IgD-negative memory B cell (primary cell): ENCODE results near the gene WDR20. TPM values are rescaled to one million over a fixed set of nuclear protein-coding genes. Genes with fewer than 3 reads are reported as not detected.
A peak's percentile ranks its signal among the peaks of the same experiment; 100 is the strongest.
"Not testable (repeated sequence)": the region's sequence is repeated elsewhere in the genome, so short reads cannot be mapped to it uniquely, and the experiment has no call there.

ENCODE experiments used
- H3K27ac Mint-ChIP-seq, 3 donors: one replicate each; pipeline ENCODE4 v1.8.0; 2020 to 2022; ENCODE audit warnings: mild to moderate bottlenecking in 3 of 3, mixed read lengths in 3 of 3, moderate library complexity in 1 of 3
- H3K27me3 Mint-ChIP-seq: one replicate; pipeline ENCODE4 v1.8.0; 2021; ENCODE audit warnings: mixed read lengths
- H3K36me3 Mint-ChIP-seq: one replicate; pipeline ENCODE4 v1.8.0; 2020; ENCODE audit warnings: mild to moderate bottlenecking, mixed read lengths
- H3K4me1 Mint-ChIP-seq, 3 donors: one replicate each; pipeline ENCODE4 v1.8.0; 2020 to 2022; ENCODE audit warnings: mixed read lengths in 3 of 3, mild to moderate bottlenecking in 1 of 3
- H3K4me3 Mint-ChIP-seq, 4 donors: one replicate each; pipeline ENCODE4 v1.8.0; 2020 to 2022; ENCODE audit warnings: mild to moderate bottlenecking in 4 of 4, mixed read lengths in 4 of 4, moderate library complexity in 3 of 4
- H3K9me3 Mint-ChIP-seq, 3 donors: one replicate each; pipeline ENCODE4 v1.8.0; 2020 to 2021; ENCODE audit warnings: mixed read lengths in 3 of 3, mild to moderate bottlenecking in 1 of 3
- polyA plus RNA-seq: library from polyadenylated mRNA; unstranded; fragments of 300-500 nt; fragmentation: Illumina TruSeq; gene quantifications from one replicate; pipeline ENCODE4 v1.2.3, GENCODE V29; 2021

The WDR20 gene, protein sequence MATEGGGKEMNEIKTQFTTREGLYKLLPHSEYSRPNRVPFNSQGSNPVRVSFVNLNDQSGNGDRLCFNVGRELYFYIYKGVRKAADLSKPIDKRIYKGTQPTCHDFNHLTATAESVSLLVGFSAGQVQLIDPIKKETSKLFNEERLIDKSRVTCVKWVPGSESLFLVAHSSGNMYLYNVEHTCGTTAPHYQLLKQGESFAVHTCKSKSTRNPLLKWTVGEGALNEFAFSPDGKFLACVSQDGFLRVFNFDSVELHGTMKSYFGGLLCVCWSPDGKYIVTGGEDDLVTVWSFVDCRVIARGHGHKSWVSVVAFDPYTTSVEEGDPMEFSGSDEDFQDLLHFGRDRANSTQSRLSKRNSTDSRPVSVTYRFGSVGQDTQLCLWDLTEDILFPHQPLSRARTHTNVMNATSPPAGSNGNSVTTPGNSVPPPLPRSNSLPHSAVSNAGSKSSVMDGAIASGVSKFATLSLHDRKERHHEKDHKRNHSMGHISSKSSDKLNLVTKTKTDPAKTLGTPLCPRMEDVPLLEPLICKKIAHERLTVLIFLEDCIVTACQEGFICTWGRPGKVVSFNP
- polyA plus RNA-seq = 14.9 TPM

DNA sequence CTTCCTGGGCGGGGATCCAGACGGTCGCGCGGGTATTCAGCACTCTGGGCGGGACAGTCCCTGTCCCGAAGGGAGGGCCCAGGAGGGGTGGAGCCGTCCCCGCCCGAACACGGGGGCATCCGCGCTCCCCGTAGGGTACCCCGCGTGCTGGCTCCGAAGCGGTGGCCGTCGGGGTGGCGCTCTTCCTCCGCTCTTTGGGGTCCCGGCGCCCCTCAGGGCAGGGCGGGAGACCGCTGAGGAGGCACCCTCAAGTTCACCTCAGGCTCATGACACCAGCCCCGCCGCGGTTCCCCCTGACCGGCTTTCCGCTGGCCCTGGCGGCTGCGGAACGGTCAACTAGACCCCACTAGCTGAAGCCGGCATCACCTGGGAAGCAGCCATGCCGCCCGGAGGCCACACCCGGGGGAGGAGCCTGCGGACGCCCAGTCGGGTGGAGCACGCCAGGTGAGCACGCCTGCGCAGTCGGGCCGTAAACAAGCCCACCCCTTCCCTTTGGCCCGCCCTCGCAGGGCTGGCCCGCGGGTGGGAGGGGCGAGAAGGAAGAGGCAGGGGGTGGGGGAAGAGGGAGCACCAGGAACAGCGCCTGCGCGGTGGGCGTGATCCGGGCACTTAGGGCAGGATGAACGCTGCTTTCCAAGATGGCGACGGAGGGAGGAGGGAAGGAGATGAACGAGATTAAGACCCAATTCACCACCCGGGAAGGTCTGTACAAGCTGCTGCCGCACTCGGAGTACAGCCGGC lies at the start of gene WDR20:
TSS of gene WDR20 (plus strand) at position 612 of the 741 bp plus-strand sequence. CDS start at position 639, 27 bp downstream.
- Mint-ChIP-seq H3K4me3 (peak within 1 kb of the TSS; percentile 94 to 100 (median 98)), H3K9me3 (no peaks in the 10 kb centered on the region), H3K27me3 (no peaks in the 10 kb centered on the region), H3K36me3 (peaks cover 3% of the 10 kb centered on the region), H3K27ac (peak within 1 kb of the TSS; percentile 85 to 99 (median 98)), H3K4me1 (peaks cover 17 to 19% (median 17%) of the 10 kb centered on the region in 3 donors)

DNA sequence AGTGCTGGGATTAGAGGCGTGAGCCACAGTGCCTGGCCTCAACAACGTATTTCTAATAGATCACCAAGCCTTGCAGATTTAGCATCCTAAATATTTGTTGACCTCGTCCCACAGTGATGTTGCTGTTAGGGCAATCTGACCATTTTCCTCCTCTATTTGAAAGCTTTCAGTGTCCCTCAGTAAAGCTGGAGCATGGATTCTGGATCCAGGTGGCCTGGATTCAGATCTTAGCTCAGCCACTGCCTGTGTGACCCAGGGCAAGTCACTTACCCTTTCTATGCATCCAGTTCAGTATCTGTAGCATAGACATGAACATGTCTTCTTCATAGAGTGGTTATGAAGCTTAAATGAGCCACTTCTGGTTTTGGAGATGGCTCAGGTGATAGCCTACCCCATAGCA lies 49.0 kb upstream of the WDR20 start:
- H3K4me3 Mint-ChIP-seq = peak overlapping the region in 2 of 4 donors; percentile 57 to 93
- peak overlapping the region in 1 of 3 donors; percentile 93 for H3K27ac Mint-ChIP-seq
- H3K4me1 Mint-ChIP-seq = peaks cover 12 to 28% (median 19%) of the 10 kb centered on the region in 3 donors
- no peaks in the 10 kb centered on the region for H3K36me3 Mint-ChIP-seq
- no peaks in the 10 kb centered on the region for H3K9me3 Mint-ChIP-seq
- H3K27me3 Mint-ChIP-seq = no peaks in the 10 kb centered on the region

DNA sequence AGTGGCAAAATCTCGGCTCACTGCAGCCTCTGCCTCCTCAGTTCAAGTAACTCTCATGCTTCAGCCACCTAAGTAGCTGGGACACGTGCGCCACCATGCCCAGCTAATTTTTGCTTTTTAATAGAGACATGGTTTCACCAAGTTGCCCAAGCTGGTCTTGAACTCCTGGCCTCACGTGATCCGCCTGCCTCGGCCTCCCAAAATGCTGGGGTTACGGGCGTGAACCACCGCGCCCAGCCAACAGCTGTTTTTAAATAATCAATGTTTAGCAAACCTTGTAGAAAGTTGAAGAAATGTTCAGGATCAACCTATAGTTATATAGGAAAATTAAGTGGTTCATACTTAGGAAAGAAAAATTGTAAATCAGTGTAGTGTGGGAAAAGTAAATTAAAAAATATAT lies 46.9 kb upstream of the WDR20 start:
- peak overlapping the region in 1 of 3 donors; percentile 30 for H3K27ac Mint-ChIP-seq
- H3K9me3 Mint-ChIP-seq = no peaks in the 10 kb centered on the region
- H3K36me3 Mint-ChIP-seq = no peaks in the 10 kb centered on the region
- no peaks in the 10 kb centered on the region for H3K27me3 Mint-ChIP-seq
- H3K4me3 Mint-ChIP-seq = no peak overlapping the region
- peaks cover 11 to 26% (median 16%) of the 10 kb centered on the region in 3 donors for H3K4me1 Mint-ChIP-seq

DNA sequence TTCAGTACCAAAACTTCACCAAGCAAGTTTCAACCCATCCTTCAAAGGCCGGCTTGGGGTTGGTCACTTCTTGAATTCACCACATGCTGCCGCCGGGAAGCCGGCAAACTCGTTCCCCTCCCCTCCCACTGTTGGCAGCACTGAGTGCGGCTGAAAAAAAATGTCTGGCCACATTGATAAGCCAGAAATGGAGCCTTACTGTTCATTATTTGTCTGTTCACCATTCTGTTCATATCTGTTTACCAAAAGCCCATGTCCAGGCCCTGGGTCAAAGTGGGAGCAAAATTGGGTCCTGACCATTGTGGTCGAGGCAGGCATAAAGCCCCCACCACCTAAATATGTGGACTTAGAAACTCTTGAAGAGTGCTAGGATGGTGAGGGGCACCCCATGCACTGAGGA lies 45.6 kb upstream of the WDR20 start:
- no peaks in the 10 kb centered on the region for H3K9me3 Mint-ChIP-seq
- H3K27me3 Mint-ChIP-seq = no peaks in the 10 kb centered on the region
- no peaks in the 10 kb centered on the region for H3K36me3 Mint-ChIP-seq
- H3K4me3 Mint-ChIP-seq = no peak overlapping the region
- H3K4me1 Mint-ChIP-seq = peaks cover 9 to 17% (median 9%) of the 10 kb centered on the region in 3 donors
- H3K27ac Mint-ChIP-seq = peak overlapping the region in 1 of 3 donors; percentile 58

DNA sequence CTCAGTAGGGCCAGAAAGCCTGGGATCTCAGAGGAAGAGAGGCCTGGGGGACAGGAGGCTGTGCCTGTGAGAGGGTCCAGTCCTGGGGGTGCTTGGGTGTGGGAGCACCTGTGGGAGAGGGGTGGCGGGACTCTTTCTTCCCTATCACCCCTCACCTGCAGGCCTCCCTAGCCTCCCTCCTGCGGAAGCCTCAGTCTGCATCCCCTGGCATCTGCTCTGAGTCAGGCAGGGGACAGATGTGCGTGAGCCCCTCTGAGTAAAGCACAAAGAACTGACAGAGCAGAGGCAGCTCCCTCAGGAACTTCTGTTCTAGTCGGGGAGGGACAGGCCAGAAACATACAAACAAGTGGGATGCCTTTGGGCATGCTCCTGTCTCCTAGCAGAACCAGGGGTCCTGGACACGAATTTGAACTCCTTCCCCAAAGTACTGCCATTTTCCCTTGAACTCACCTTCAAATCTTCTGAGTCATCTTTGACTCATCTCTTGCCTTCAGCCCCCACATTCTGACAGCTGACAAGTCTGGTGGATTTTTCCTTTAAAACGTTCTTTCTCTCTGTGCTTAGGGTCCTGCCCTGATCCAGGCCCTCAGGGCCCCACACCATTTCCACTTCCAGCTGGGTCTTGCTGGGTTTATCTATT lies 44.3 kb upstream of the WDR20 start:
- H3K27ac Mint-ChIP-seq = peak overlapping the region in 1 of 3 donors; percentile 39
- no peaks in the 10 kb centered on the region for H3K27me3 Mint-ChIP-seq
- H3K9me3 Mint-ChIP-seq = no peaks in the 10 kb centered on the region
- H3K4me1 Mint-ChIP-seq = peaks cover under 1 to 4% (median 4%) of the 10 kb centered on the region in 3 donors
- H3K36me3 Mint-ChIP-seq = no peaks in the 10 kb centered on the region
- no peak overlapping the region for H3K4me3 Mint-ChIP-seq

DNA sequence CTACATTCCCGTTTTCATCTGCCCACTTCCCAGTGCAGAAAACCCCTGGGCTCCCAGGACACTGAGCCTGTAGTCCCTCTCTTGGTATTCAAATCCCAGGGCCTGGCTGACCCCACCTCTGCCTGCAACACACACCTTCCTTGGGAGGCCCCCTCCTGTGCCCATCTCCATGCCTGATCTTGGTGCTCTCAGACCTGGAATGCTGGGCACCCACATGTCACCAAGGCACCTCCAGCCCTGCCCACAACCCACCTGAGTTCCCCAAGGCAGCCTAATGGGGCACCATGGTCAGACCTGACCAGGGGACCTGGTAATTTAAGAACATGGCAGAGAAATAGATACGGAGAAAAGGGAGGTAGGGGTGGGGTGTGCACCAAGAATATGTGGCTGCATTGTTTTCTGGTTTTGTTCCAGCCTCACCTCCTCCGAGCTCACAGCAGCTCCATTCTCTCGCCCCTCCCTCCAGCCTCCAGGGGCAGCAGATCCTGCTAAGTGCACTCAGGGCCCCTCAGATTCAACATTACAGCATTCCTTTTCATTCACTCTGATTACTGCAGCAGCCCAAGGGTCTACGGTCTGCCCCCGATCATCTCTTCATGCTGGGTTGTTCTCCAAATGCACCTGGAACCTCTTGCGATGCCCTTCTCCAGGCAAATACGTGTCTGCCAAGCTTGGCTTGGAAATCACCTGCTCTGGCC lies 43.7 kb upstream of the WDR20 start:
- Mint-ChIP-seq H3K36me3 (no peaks in the 10 kb centered on the region), H3K27ac (peak overlapping the region in 1 of 3 donors; percentile 39), H3K27me3 (no peaks in the 10 kb centered on the region), H3K9me3 (no peaks in the 10 kb centered on the region), H3K4me1 (peaks cover 0 to 4% (median 2%) of the 10 kb centered on the region in 3 donors), H3K4me3 (peak overlapping the region in 1 of 4 donors; percentile 46)

DNA sequence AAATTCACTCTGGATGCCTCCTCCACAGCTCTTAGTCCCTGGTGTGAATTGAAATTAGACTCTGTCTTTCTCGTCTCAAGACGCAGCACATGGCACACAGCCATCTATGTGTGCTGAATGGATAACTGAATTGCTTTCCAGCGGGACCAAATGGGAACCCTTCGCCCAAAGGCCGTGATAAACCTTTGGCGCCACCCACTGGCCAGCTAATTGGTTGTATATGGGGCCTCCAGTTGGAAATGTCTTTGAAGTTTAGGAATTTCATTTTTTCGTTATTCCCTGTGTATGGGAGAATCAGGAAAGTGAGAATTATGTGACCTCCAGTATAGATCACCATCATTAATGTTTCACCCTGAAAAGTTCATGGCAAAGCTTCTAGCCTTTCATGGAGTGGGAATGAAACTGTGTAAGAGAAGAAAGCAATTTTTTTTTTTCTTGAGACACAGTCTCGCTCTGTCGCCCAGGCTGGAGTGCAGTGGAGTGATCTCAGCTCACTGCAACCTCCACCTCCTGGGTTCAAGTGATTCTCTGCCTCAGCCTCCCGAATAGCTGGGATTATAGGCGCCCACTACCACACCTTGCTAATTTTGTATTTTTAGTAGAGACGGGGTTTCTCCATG lies 43.0 kb upstream of the WDR20 start:
- H3K36me3 Mint-ChIP-seq = no peaks in the 10 kb centered on the region
- H3K4me3 Mint-ChIP-seq = peak overlapping the region in 1 of 4 donors; percentile 46
- no peaks in the 10 kb centered on the region for H3K27me3 Mint-ChIP-seq
- H3K9me3 Mint-ChIP-seq = no peaks in the 10 kb centered on the region
- H3K4me1 Mint-ChIP-seq = peaks cover 0 to 4% (median 2%) of the 10 kb centered on the region in 3 donors
- peak overlapping the region in 2 of 3 donors; percentile 11 to 16 for H3K27ac Mint-ChIP-seq

DNA sequence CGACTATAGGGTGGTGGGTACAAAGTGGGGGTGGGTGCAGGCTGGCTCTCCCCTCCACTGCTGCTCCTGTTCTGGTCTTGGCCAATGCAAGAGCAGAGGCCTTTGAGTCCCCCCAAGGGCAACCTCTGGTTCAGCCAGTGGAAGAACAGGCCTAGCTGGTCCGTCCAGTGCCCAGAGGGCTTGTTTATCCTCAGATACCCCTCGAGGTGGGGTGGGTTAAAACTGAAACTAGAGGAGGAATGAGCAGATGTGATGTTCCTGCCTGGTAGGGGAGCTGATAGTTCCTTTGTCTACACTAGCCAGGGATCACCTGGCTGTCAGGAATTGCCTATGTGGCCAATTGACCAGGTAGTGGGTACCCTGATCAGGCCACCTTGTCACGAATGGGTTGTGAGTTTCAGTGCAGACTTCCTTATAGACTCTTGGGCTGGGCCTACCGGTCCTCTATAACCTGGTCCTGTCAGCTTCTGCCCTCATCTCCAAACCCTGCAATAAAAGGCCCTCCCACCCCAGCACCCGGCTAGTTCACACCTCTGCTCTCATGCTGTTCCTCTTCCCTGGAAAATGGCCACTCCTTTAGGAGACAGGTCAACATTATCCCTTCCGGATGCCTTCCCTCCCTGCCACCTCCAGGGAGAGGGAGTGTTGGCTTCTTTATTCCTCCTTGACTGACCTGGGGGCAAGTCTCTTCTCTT lies 42.1 kb upstream of the WDR20 start:
- Mint-ChIP-seq H3K27ac (no peak overlapping the region), H3K4me3 (peak overlapping the region in 1 of 4 donors; percentile 56), H3K36me3 (no peaks in the 10 kb centered on the region), H3K9me3 (no peaks in the 10 kb centered on the region), H3K27me3 (no peaks in the 10 kb centered on the region), H3K4me1 (peaks cover 0 to 4% (median 2%) of the 10 kb centered on the region in 3 donors)

DNA sequence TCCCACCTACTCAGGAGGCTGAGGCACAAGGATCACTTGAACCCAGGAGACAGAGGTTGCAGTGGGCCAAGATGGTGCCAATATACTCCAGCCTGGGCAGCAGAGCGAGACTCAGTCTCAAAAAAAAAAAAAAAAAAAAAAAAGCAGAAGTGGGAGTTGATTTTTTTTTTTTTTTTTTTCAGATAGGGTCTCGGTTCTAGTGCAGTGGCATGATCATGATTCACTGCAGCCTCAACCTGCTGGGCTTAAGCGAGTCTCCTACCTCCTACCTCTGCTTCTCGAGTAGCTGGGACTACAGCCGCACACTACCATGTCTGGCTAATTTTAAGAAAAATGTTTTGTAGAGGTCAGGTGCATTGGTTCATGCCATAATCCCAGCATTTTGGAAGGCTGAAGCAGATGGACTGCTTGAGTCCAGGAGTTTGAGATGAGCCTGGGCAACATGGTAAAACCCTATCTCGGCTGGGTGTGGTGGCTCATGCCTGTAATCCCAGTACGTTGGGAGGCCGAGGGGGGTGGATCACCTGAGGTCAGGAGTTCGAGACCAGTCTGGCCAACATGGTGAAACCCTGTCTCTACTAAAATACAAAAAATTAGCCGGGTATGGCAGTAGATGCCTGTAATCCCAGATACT lies 36.5 kb upstream of the WDR20 start:
- H3K4me3 Mint-ChIP-seq = peak overlapping the region in 2 of 4 donors; percentile 65 to 74

DNA sequence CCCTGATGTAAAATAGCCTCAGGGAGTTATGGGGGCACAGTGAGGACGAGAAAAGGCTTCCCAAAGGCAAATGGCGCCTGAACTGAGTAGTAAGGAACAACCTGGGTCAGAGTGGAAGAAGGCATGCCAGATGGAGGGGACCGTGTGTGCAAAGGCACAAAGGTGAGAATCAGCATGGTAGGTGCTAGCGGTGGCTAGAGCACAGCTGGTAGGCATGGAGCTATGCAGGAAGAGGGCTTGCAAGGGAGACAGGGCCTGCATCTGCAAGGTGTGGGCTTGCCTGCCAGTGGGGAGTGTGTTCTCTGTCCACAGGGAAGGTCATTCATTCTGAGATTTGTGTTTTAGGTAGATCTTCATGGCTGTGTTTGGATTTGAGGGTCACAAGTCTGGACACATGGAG lies 34.3 kb upstream of the WDR20 start:
- H3K27me3 Mint-ChIP-seq = no peaks in the 10 kb centered on the region
- H3K27ac Mint-ChIP-seq = peak overlapping the region in 1 of 3 donors; percentile 16
- no peak overlapping the region for H3K4me3 Mint-ChIP-seq
- H3K9me3 Mint-ChIP-seq = peaks cover 0 to 5% (median 4%) of the 10 kb centered on the region in 3 donors
- peaks cover 9 to 13% (median 12%) of the 10 kb centered on the region in 3 donors for H3K4me1 Mint-ChIP-seq
- H3K36me3 Mint-ChIP-seq = no peaks in the 10 kb centered on the region

More for the DNA sequence above, 36.5 kb upstream of the WDR20 start:
- Mint-ChIP-seq H3K4me1 (peaks cover 6 to 13% (median 12%) of the 10 kb centered on the region in 3 donors), H3K36me3 (no peaks in the 10 kb centered on the region), H3K27me3 (no peaks in the 10 kb centered on the region), H3K9me3 (no peaks in the 10 kb centered on the region), H3K27ac (peak overlapping the region; percentile 66 to 78 (median 76))

DNA sequence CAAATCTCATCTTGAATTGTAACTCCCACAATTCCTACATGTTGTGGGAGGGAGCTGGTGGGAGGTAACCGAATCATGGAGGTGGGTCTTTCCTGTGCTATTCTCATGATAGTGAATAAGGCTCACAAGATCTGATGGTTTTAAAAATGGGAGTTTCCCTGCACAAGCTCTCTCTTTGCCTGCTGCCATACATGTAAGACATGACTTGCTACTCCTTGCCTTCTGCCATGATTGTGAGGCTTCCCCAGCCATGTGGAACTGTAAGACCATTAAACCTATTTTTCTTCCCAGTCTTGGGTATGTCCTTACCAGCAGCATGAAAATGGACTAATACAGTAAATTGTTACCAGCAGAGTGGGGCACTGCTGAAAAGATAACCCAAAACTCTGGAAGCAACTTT lies 30.4 kb upstream of the WDR20 start:
- H3K27ac Mint-ChIP-seq = peak overlapping the region in 1 of 3 donors; percentile 62
- not testable (repeated sequence) for H3K36me3 Mint-ChIP-seq, H3K4me1 Mint-ChIP-seq, H3K4me3 Mint-ChIP-seq, H3K27me3 Mint-ChIP-seq
- peaks cover 0 to 11% (median 4%) of the 10 kb centered on the region in 3 donors for H3K9me3 Mint-ChIP-seq

DNA sequence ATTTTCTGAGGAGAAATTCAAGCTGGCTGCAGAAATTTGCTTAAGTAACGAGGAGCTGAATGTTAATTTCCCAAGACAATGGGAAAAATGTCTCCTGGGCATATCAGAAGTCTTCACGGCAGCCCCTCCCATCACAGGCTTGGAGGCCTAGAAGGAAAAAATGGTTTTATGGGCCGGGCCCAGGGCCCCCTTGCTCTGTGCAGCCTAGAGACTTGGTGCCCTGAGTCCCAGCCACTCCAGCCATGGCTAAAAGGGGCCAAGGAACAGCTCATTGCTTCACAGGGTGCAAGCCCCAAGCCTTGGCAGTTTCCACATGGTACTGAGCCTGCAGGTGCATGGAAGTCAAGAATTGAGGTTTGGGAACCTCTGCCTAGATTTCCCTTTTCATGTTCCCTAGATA lies 28.6 kb upstream of the WDR20 start:
- Mint-ChIP-seq H3K36me3 (peaks cover 5% of the 10 kb centered on the region), H3K27ac (no peak overlapping the region), H3K9me3 (peaks cover 0 to 11% (median 4%) of the 10 kb centered on the region in 3 donors), H3K4me3 (no peak overlapping the region), H3K27me3 (no peaks in the 10 kb centered on the region), H3K4me1 (peaks cover 2 to 8% (median 3%) of the 10 kb centered on the region in 3 donors)
